WTC11 (cell line): Measurements from ENCODE around the gene HRC.

ENCODE experiments used
- TCF7 ChIP-seq: sonication (generic); formaldehyde crosslinking; IDR thresholded peaks from 2 replicates; pipeline ENCODE4 v1.8.0; 2022; ENCODE audit warnings: mild to moderate bottlenecking, low read depth, missing genetic modification reagents, moderate library complexity
- TF ChIP-seq, protein P1 (sequence below): fragments of 200-600 bp; IDR thresholded peaks from 2 replicates; pipeline ENCODE4 v1.8.0; 2022; ENCODE audit warnings: antibody characterized with exemption
- TF ChIP-seq, protein P2 (sequence below): sonication (generic); formaldehyde crosslinking; IDR thresholded peaks from 2 replicates; pipeline ENCODE4 v1.8.0; 2022; ENCODE audit warnings: mild to moderate bottlenecking, missing genetic modification reagents
- TF ChIP-seq, protein P3 (sequence below): sonication (generic); formaldehyde crosslinking; IDR thresholded peaks from 2 replicates; pipeline ENCODE4 v1.8.1; 2023; ENCODE audit warnings: mild to moderate bottlenecking, missing genetic modification reagents, moderate library complexity
- TF ChIP-seq, protein P4 (sequence below): fragments of 250-450 bp; sonication (Bioruptor Pico); IDR thresholded peaks from 2 replicates; pipeline ENCODE4 v1.8.0; 2021; ENCODE audit warnings: mild to moderate bottlenecking

DNA sequence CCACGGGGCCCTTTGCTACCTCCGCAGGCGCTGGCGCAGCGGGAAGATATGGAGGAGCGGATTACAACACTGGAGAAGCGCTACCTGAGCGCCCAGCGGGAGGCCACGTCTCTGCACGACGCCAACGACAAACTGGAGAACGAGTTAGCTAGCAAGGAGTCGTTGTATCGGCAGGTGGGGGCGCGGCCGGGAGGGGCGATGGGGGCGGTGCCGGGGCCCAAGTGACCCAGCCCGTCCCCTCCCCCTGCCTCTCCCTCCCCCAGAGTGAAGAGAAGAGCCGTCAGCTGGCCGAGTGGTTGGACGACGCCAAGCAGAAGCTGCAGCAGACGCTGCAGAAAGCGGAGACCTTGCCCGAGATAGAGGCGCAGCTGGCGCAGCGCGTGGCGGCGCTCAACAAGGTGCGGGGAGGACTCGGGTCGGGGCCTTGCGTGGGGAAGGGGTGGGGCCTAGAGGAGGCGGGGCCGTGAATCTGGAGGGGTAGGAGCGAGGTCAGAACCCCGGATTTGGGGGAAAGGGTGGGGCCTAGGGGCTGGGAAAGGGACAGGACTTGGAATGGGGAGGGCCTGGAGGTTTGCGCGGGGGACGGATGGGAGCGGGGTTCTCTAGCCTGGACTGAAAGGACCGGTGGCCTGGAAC, 22.1 kb downstream of the HRC start:
- TF ChIP-seq, protein P1, sequence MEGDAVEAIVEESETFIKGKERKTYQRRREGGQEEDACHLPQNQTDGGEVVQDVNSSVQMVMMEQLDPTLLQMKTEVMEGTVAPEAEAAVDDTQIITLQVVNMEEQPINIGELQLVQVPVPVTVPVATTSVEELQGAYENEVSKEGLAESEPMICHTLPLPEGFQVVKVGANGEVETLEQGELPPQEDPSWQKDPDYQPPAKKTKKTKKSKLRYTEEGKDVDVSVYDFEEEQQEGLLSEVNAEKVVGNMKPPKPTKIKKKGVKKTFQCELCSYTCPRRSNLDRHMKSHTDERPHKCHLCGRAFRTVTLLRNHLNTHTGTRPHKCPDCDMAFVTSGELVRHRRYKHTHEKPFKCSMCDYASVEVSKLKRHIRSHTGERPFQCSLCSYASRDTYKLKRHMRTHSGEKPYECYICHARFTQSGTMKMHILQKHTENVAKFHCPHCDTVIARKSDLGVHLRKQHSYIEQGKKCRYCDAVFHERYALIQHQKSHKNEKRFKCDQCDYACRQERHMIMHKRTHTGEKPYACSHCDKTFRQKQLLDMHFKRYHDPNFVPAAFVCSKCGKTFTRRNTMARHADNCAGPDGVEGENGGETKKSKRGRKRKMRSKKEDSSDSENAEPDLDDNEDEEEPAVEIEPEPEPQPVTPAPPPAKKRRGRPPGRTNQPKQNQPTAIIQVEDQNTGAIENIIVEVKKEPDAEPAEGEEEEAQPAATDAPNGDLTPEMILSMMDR = no peak
- TF ChIP-seq, protein P2, sequence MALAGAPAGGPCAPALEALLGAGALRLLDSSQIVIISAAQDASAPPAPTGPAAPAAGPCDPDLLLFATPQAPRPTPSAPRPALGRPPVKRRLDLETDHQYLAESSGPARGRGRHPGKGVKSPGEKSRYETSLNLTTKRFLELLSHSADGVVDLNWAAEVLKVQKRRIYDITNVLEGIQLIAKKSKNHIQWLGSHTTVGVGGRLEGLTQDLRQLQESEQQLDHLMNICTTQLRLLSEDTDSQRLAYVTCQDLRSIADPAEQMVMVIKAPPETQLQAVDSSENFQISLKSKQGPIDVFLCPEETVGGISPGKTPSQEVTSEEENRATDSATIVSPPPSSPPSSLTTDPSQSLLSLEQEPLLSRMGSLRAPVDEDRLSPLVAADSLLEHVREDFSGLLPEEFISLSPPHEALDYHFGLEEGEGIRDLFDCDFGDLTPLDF (CRISPR knock-in tag) = no peak
- TF ChIP-seq, protein P3, sequence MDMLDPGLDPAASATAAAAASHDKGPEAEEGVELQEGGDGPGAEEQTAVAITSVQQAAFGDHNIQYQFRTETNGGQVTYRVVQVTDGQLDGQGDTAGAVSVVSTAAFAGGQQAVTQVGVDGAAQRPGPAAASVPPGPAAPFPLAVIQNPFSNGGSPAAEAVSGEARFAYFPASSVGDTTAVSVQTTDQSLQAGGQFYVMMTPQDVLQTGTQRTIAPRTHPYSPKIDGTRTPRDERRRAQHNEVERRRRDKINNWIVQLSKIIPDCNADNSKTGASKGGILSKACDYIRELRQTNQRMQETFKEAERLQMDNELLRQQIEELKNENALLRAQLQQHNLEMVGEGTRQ = no peak
- TF ChIP-seq TCF7 (CRISPR knock-in tag) = no peak
- TF ChIP-seq, protein P4, sequence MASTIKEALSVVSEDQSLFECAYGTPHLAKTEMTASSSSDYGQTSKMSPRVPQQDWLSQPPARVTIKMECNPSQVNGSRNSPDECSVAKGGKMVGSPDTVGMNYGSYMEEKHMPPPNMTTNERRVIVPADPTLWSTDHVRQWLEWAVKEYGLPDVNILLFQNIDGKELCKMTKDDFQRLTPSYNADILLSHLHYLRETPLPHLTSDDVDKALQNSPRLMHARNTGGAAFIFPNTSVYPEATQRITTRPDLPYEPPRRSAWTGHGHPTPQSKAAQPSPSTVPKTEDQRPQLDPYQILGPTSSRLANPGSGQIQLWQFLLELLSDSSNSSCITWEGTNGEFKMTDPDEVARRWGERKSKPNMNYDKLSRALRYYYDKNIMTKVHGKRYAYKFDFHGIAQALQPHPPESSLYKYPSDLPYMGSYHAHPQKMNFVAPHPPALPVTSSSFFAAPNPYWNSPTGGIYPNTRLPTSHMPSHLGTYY = no peak
